Measurements from ENCODE around the gene CXCR6. TPM values are rescaled to one million over a fixed set of nuclear protein-coding genes. Genes with fewer than 3 reads are reported as not detected.

Gene CXCR6
- total and polyA plus RNA-seq, 2 of the 8 experiments (the other 6 are each of a cell fraction or from before 2014, with no cell fraction given) = not detected

DNA sequence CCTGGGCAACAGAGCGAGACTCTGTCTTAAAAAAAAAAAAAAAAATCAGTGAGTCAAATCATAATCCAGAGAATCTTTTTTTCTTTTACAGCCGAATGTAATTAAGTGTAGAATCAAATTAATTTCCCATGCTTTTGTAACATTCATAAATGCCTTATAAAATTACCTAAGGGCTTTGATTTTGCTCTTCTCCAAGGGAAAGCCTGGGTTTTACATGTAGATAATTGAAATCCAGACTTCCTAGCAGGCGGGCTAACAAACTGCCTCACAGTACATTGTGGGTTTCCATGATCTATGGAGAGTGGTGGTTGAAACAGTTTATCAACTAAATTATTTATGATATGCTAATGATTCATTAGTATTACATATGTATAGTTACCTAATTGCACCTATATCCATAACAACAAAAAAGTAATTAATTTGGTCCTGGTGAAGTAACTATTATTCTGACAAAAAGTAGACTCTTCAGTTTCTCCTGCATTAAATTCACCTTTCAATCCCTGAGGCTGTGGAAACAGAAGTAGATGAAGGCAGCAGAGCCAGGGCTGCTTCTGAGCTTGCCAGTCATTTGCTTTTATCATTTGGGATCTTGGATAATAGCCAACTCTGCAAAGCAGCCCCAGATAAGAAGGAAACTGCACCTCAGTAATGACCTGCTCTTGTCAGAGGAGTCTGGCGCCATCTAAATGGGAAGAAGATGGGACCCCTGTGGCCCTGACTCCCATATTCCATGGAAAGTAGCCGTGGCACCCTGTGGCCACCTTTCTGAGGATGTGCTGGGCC, 47.4 kb upstream of the CXCR6 start:
- Histone ChIP-seq H3K14ac (ENCODE audit: insufficient read length) (no peak overlapping the region), H3K4me3 (ENCODE audit: extremely low read depth in 1 of 4, insufficient read depth in 2 of 4, low read depth in 3 of 4, low read length in 4 of 4) (no peak overlapping the region), H3K23ac (ENCODE audit: insufficient read length) (no peak overlapping the region), H4K8ac (ENCODE audit: extremely low read depth, insufficient read depth, low read length) (no peak overlapping the region), H3K79me2 (ENCODE audit: control insufficient read depth in 1 of 2, insufficient read depth in 2 of 2, low read length in 2 of 2) (no peaks in the 10 kb centered on the region), H3K79me1 (ENCODE audit: low read depth, low read length) (no peaks in the 10 kb centered on the region), H3K4me2 (ENCODE audit: insufficient read depth in 1 of 2, low read depth in 2 of 2, low read length in 2 of 2) (no peak overlapping the region), H3K9me3 (ENCODE audit: insufficient read depth in 2 of 2, low read depth in 1 of 2, low read length in 1 of 2) (no peaks in the 10 kb centered on the region), H2AFZ (ENCODE audit: low read length) (no peak overlapping the region), H3K9ac (replicated peaks in 1 of 4; ENCODE audit: extremely low read depth in 1 of 4, low read depth in 3 of 4, low read length in 3 of 4) (no peak overlapping the region), H3K27me3 (replicated peaks in 1 of 4; ENCODE audit: control insufficient read depth in 3 of 4, extremely low read depth in 1 of 4, insufficient read depth in 3 of 4, low read length in 3 of 4) (no peaks in the 10 kb centered on the region), H3K18ac (ENCODE audit: extremely low read depth, low read length) (no peak overlapping the region), H4K20me1 (replicated peaks in 1 of 2; ENCODE audit: control insufficient read depth in 1 of 2, insufficient read depth in 2 of 2, low read length in 2 of 2) (no peaks in the 10 kb centered on the region), H3K36me3 (ENCODE audit: control insufficient read depth in 2 of 4, insufficient read depth in 4 of 4, low read length in 3 of 4) (no peaks in the 10 kb centered on the region), H2BK120ac (replicated peaks; ENCODE audit: low read depth, low read length) (no peak overlapping the region), H4K5ac (ENCODE audit: insufficient read length, low read depth, low read length) (no peak overlapping the region), H2BK15ac (ENCODE audit: low read length) (no peak overlapping the region), H2BK5ac (ENCODE audit: low read depth, low read length) (no peak overlapping the region), H4K91ac (replicated peaks; ENCODE audit: insufficient read length, low read length) (no peak overlapping the region), H3K27ac (ENCODE audit: low read depth, low read length) (no peak overlapping the region), H2AK5ac (ENCODE audit: low read depth, low read length) (no peak overlapping the region), H3K4me1 (replicated peaks in 1 of 4; ENCODE audit: control insufficient read depth in 3 of 4, insufficient read depth in 4 of 4, low read length in 3 of 4) (peaks cover 0 to 3% (median 1%) of the 10 kb centered on the region in 4 experiments; a peak in 2 of 7 replicates), H3K56ac (replicated peaks; ENCODE audit: insufficient read length, low read depth, low read length) (no peak overlapping the region), H3K23me2 (ENCODE audit: low read depth, low read length) (no peaks in the 10 kb centered on the region), H2BK12ac (ENCODE audit: low read depth, low read length) (no peak overlapping the region), H2BK20ac (ENCODE audit: low read length) (no peak overlapping the region), H3K4ac (replicated peaks; ENCODE audit: insufficient read length, low read depth, low read length) (no peak overlapping the region)
- FAIRE-seq = no peak
- ChIA-PET CTCF (ENCODE audit: partially characterized antibody) (no interaction called here), POLR2A (ENCODE audit: partially characterized antibody) (no interaction called here)
- no peak for DNase-seq (ENCODE audit: low read depth in 1 of 2, low spot score in 2 of 2)
- no peak for TF ChIP-seq YY1 (IDR thresholded peaks at IDR 0.05; ENCODE audit: low read depth, low read length)
- no peak for TF ChIP-seq SUZ12 (IDR thresholded peaks at IDR 0.05; ENCODE audit: low read length)
- WGBS, 2 experiments (ENCODE audit: extremely low coverage in 1 of 2, insufficient coverage in 1 of 2, insufficient read length in 1 of 2, insufficient replicate concordance in 2 of 2, low coverage in 1 of 2, low lambda C conversion rate in 2 of 2, missing lambda C conversion rate in 1 of 2) = 86% methylated on average over 5 of the region's 5 CpGs; no CpG with 5 or more reads in 1 of the 2 experiments
